ENCODE measurements around the gene TMEM9B. TPM values are rescaled to one million over a fixed set of nuclear protein-coding genes. Genes with fewer than 3 reads are reported as not detected.

Gene TMEM9B
- total RNA-seq, 1 experiment from 2014 or later = 13.6 TPM

GRCh38 chr11:9005087-9005486, 40.8 kb upstream of the TMEM9B start:
- Histone ChIP-seq H3K79me2 (ENCODE audit: insufficient read depth, low read length) (no peaks in the 10 kb centered on the region), H3K9me3 (ENCODE audit: control insufficient read depth, low read depth, low read length) (no peaks in the 10 kb centered on the region), H3K79me1 (ENCODE audit: insufficient read depth, low read depth, low read length, poor library complexity, severe bottlenecking) (no peaks in the 10 kb centered on the region), H2BK12ac (ENCODE audit: insufficient read length, low read depth, low read length) (no peak overlapping the region), H2AK5ac (ENCODE audit: insufficient read length, low read length) (no peak overlapping the region), H2AFZ (ENCODE audit: low read length) (no peak overlapping the region), H3K23ac (ENCODE audit: insufficient read length, low read depth, low read length) (no peak overlapping the region), H3K4me2 (ENCODE audit: insufficient read depth, insufficient read length, low read length) (peak overlapping the region; percentile 26), H3K14ac (ENCODE audit: insufficient read depth, low read length) (no peak overlapping the region), H3K27me3 (ENCODE audit: insufficient read depth, low read length) (peaks cover 27% of the 10 kb centered on the region), H2BK5ac (ENCODE audit: insufficient read length, low read length) (no peak overlapping the region), H2BK20ac (ENCODE audit: low read depth, low read length, poor library complexity, severe bottlenecking) (no peak overlapping the region), H3T11ph (ENCODE audit: low read length) (no peak overlapping the region), H3K56ac (ENCODE audit: insufficient read length, low read depth, low read length) (no peak overlapping the region), H2BK120ac (ENCODE audit: low read depth, low read length, poor library complexity, severe bottlenecking) (no peak overlapping the region), H2BK15ac (ENCODE audit: low read depth, low read length) (no peak overlapping the region), H4K8ac (replicated peaks; ENCODE audit: insufficient read length, low read depth, low read length) (no peak overlapping the region), H4K20me1 (ENCODE audit: control insufficient read depth, insufficient read depth, insufficient read length) (no peaks in the 10 kb centered on the region), H3K9ac (ENCODE audit: extremely low read depth, insufficient read length, low read length) (no peak overlapping the region), H3K4ac (ENCODE audit: low read depth, low read length) (no peak overlapping the region), H3K27ac (ENCODE audit: insufficient read length, low read depth, low read length) (no peak overlapping the region), H4K5ac (ENCODE audit: insufficient read length, low read depth, low read length) (no peak overlapping the region), H4K91ac (ENCODE audit: insufficient read length, low read depth, low read length) (no peak overlapping the region), H3K4me1 (ENCODE audit: insufficient read depth, low read length) (no peaks in the 10 kb centered on the region), H3K18ac (ENCODE audit: insufficient read length, low read depth, low read length) (no peak overlapping the region), H3K23me2 (ENCODE audit: insufficient read length, low read depth, low read length, poor library complexity, severe bottlenecking) (peaks cover 8% of the 10 kb centered on the region)
- TF ChIP-seq CTCF (conservative IDR thresholded peaks at IDR 0.05) = no peak
- H3K9me3 Mint-ChIP-seq = peaks cover 2 to 3% of the 10 kb centered on the region in 2 experiments; a peak in 3 of 5 replicates
- no CpG with 5 or more reads among the region's 4 CpGs for WGBS (ENCODE audit: extremely low coverage, insufficient read length, low lambda C conversion rate)
- no peaks in the 10 kb centered on the region for H3K36me3 Mint-ChIP-seq (ENCODE audit: insufficient read depth in 1 of 3, low read depth in 3 of 3)
- peak overlapping the region; percentile 47 to 61 for H3K4me3 Mint-ChIP-seq
- no peak overlapping the region for H3K27ac Mint-ChIP-seq
- peaks cover 4 to 15% of the 10 kb centered on the region in 2 experiments for H3K4me1 Mint-ChIP-seq
- peaks cover 84% of the 10 kb centered on the region for H3K27me3 Mint-ChIP-seq (ENCODE audit: low read depth)
- no peak for DNase-seq

All from H9 (cell line).